Adrenal gland (tissue), 12 donors: ENCODE data around the gene HEMGN. TPM values are rescaled to one million over a fixed set of nuclear protein-coding genes. Genes with fewer than 3 reads are reported as not detected.

ENCODE experiments used
- DNase-seq, 7 donors: peaks; one replicate each; pipeline ENCODE4 v3.0.0-alpha.2; 2019 to 2020
- H3K27ac ChIP-seq, 5 donors: fragments of 200-600 bp; sonication (generic) in 4 of 5; 1 replicate in 3 of 5; 2 replicates in 2 of 5; pipeline versions ENCODE4 v1.5.1 to v1.8.0; 2016 to 2020; ENCODE audit warnings: mild to moderate bottlenecking in 1 of 5
- H3K27me3 ChIP-seq: fragments of 200-600 bp; 2 replicates; pipeline ENCODE4 v1.8.0; 2021
- H3K36me3 ChIP-seq, 2 donors: fragments of 200-600 bp; replicated peaks in 1 of 2; 1 replicate in 1 of 2; 2 replicates in 1 of 2; pipeline versions ENCODE4 v1.5.1 to v1.8.0; 2018 to 2022
- H3K4me1 ChIP-seq, 2 donors: fragments of 200-600 bp; replicated peaks in 1 of 2; 1 replicate in 1 of 2; 2 replicates in 1 of 2; pipeline versions ENCODE4 v1.5.1 to v1.8.0; 2018 to 2021
- H3K4me3 ChIP-seq, 4 donors: fragments of 200-600 bp; sonication (generic) in 3 of 4; one replicate each; pipeline ENCODE4 v1.5.1; 2016 to 2018
- H3K9me3 ChIP-seq, 3 donors: fragments of 200-600 bp; sonication (generic) in 1 of 3; replicated peaks in 1 of 3; 1 replicate in 2 of 3; 2 replicates in 1 of 3; pipeline versions ENCODE4 v1.5.1 to v1.8.0; 2016 to 2021
- CTCF ChIP-seq, 6 experiments: fragments of 450-650 bp in 4 of 6; fragments of 200-600 bp in 2 of 6; sonication (generic) in 1 of 6; IDR thresholded peaks; 1 replicate in 5 of 6; 2 replicates in 1 of 6; pipeline versions ENCODE4 v1.5.1 to v1.8.0; 2016 to 2021; ENCODE audit warnings: antibody characterized with exemption in 6 of 6, mild to moderate bottlenecking in 2 of 6, moderate library complexity in 1 of 6
- POLR2A ChIP-seq, 2 donors: fragments of 450-650 bp; IDR thresholded peaks; one replicate each; pipeline ENCODE4 v1.6.1; 2017; ENCODE audit warnings: antibody characterized with exemption in 2 of 2, mild to moderate bottlenecking in 2 of 2, moderate library complexity in 1 of 2
- WGBS, 4 donors: extraction: QIAGEN DNeasy Blood & Tissue Kit in 2 of 4; methylation state at CpG; one replicate each; pipeline versions ENCODE4 v1.1.5 to v1.1.7; 2013 to 2017; 5-methylcytosine and 5-hydroxymethylcytosine counted together
- intact Hi-C, 2 donors: fragments of 100-400 bp; cut with DNase I; formaldehyde crosslinking; loops; one replicate each; pipeline versions ENCODE4 v1.14.1 to v1.15.0; 2022 to 2023
- polyA plus RNA-seq, 3 donors: library from polyadenylated mRNA; stranded (reverse); fragments of 200-250 nt in 2 of 3; fragments of 350-450 nt in 1 of 3; fragmentation: Illumina TruSeq in 1 of 3; extraction: RNeasy Lipid Tissue Mini Kit (QIAGEN cat#74804) in 1 of 3; gene quantifications; one replicate each; pipeline ENCODE4 v1.2.3, GENCODE V29; 2013 to 2014
- total RNA-seq, 9 donors: library from RNA; depleted of rRNA in 4 of 9; stranded (reverse); fragments of >200 nt in 4 of 9; fragments of 120-200 nt in 1 of 9; fragmentation: NEBNext Ultra II Directional in 1 of 9; extraction: Animal tissue kit (Norgen Biotek cat#: 25700) in 1 of 9; gene quantifications; one replicate each; pipeline versions ENCODE4 v1.1.0 to v1.2.4, GENCODE V29; 2013 to 2023
- donor health status: healthy with polysubstance abuse.
- donor health status: Bipolar disorder and iron deficiency.
- donor health status: DM: yes; HTN: yes; CAD: no.
- donor health status: DM: no; HTN: no; CAD: no.
- donor health status: DM: no; HTN: no; CAD: no.
- donor health status: DM: yes; HTN: yes; CAD: no.

HEMGN gene
- total and polyA plus RNA-seq, 12 donors: 0.22 to 10.0 (median 0.23) TPM; not detected in 9

GRCh38 chr9:97981846-97982682, 44.1 kb upstream of the HEMGN start:
- Histone ChIP-seq H3K27ac (no peak overlapping the region), H3K27me3 (no peaks in the 10 kb centered on the region), H3K4me1 (peaks cover 5 to 15% of the 10 kb centered on the region in 2 donors)

GRCh38 chr9:97980918-97981845, 43.2 kb upstream of the HEMGN start:
- no peak for DNase-seq
- TF ChIP-seq CTCF (IDR thresholded peaks at IDR 0.05) (no peak), POLR2A (IDR thresholded peaks at IDR 0.05) (no peak)

More at GRCh38 chr9:97981846-97982682, 44.1 kb upstream of the HEMGN start:
- intact Hi-C loops: loop anchor here in 1 of 2 donors (10.0 kb wide), 1 partner anchor 53 kb away; no protein-coding TSS in a partner anchor
- DNase-seq: no peak
- Histone ChIP-seq H3K9me3 (no peaks in the 10 kb centered on the region), H3K36me3 (no peaks in the 10 kb centered on the region), H3K4me3 (peak overlapping the region in 2 of 4 donors; percentile 46 to 99)
- no peak for TF ChIP-seq POLR2A (IDR thresholded peaks at IDR 0.05)
- TF ChIP-seq CTCF (IDR thresholded peaks at IDR 0.05): no peak
- 52 to 59% (median 57%) methylated on average over 14 to 15 of the region's 15 CpGs for WGBS, 4 donors

GRCh38 chr9:97980479-97980803, 42.5 kb upstream of the HEMGN start:
- TF ChIP-seq CTCF (IDR thresholded peaks at IDR 0.05) (no peak), POLR2A (IDR thresholded peaks at IDR 0.05) (no peak)
- Histone ChIP-seq H3K9me3 (no peaks in the 10 kb centered on the region), H3K27ac (no peak overlapping the region), H3K4me3 (no peak overlapping the region), H3K4me1 (peaks cover 5 to 10% of the 10 kb centered on the region in 2 donors), H3K36me3 (no peaks in the 10 kb centered on the region), H3K27me3 (no peaks in the 10 kb centered on the region)
- intact Hi-C loops: loop anchor here in 1 of 2 donors (10.0 kb wide), 1 partner anchor 54 kb away; no protein-coding TSS in a partner anchor
- 79 to 90% (median 87%) methylated on average over 4 of the region's 4 CpGs for WGBS, 4 donors
- DNase-seq: no peak

More at GRCh38 chr9:97980918-97981845, 43.2 kb upstream of the HEMGN start:
- H3K4me1 ChIP-seq: peaks cover 5 to 15% of the 10 kb centered on the region in 2 donors
- 79 to 88% (median 85%) methylated on average over 10 of the region's 10 CpGs for WGBS, 4 donors
- H3K9me3 ChIP-seq: no peaks in the 10 kb centered on the region
- no peak overlapping the region for H3K27ac ChIP-seq
- intact Hi-C loops: loop anchor here in 1 of 2 donors (10.0 kb wide), 1 partner anchor 54 kb away; no protein-coding TSS in a partner anchor
- H3K27me3 ChIP-seq: no peaks in the 10 kb centered on the region
- H3K36me3 ChIP-seq: no peaks in the 10 kb centered on the region
- H3K4me3 ChIP-seq: no peak overlapping the region
